Stimulated activated CD4-positive, alpha-beta T cell treated with anti-CD3 and anti-CD28 coated beads, TNF-alpha, amount 100 ng/mL, for 48 hours (primary cell): ENCODE data around the gene ZBTB40.

ENCODE experiments used
- DNase-seq, 3 donors: peaks; one replicate each; pipeline ENCODE4 v3.0.0-alpha.2; 2020; ENCODE audit warnings: low read depth in 3 of 3

ZBTB40 gene

DNA sequence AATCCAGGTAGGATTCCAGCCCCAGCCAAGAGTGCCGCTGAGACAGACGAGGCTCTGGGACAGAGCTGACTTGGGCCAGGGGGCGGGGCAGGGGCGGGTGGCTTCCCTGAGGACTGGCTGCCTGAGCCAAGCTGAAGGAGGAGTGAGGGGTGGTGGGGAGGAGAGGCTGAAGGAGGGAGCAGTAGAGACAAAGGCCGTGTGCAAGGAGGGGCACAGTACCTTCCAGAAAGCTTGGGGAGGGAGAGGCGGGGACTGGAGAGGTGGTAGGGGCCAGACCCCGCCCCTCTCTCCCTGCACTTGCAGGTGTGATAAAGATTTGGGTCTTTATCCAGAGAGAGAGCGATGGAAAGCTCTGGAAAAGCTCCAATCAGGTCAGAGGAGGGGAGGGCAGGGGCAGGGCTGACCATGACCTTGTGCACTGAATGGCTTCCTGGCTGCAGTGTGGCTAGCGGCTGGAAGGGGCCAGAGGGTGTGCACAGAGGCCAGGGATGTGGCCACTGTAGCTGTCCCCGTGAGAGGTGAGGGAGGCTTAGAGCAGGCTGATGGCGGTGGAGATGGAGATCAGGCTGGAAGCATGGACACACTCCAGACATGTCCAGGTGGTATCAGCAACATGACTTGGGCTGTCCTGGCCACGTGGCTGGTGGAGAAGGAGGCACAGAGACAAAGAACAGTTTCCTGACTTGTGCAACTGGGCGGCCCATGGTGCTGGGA is 104.9 kb downstream of the ZBTB40 start:
- DNase-seq: no peak

DNA sequence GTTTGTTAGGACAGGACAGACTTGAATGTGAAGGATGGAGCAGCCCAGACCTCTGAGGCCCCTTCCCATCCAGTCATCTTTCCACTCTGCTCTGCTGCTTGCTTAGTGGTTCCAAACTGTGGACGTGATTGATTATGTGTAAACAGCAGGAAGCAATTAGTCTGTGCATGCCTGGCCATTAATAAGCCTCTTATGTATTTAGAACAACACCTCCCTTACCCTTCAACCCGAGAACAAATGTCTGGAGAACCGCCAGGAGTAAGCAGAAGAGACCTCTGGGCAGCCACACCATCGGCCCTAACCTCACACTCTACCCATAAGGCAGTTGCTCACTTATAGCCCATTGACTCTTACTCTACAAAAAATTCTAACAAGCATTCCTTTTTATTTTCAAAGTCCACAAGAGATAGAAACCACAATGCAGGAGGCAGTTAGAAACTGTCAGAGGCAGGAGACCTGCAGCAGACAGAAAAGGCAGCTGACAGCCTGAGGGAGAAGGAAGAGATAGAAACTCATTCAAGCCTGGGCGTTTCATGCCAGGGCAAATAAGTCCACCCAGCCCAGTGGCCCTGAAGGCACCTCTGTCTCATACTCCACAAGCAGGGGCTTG is 105.8 kb downstream of the ZBTB40 start:
- DNase-seq: no peak

- DNase-seq: no peak
These were observed 111.2 kb downstream of the ZBTB40 start, which contains the start of gene EPHA8 for GRCh38 chr1:22562584-22563583. EPHA8 (plus strand) TSS chr1:22563489; CDS start chr1:22563636, 147 bp downstream.

DNA sequence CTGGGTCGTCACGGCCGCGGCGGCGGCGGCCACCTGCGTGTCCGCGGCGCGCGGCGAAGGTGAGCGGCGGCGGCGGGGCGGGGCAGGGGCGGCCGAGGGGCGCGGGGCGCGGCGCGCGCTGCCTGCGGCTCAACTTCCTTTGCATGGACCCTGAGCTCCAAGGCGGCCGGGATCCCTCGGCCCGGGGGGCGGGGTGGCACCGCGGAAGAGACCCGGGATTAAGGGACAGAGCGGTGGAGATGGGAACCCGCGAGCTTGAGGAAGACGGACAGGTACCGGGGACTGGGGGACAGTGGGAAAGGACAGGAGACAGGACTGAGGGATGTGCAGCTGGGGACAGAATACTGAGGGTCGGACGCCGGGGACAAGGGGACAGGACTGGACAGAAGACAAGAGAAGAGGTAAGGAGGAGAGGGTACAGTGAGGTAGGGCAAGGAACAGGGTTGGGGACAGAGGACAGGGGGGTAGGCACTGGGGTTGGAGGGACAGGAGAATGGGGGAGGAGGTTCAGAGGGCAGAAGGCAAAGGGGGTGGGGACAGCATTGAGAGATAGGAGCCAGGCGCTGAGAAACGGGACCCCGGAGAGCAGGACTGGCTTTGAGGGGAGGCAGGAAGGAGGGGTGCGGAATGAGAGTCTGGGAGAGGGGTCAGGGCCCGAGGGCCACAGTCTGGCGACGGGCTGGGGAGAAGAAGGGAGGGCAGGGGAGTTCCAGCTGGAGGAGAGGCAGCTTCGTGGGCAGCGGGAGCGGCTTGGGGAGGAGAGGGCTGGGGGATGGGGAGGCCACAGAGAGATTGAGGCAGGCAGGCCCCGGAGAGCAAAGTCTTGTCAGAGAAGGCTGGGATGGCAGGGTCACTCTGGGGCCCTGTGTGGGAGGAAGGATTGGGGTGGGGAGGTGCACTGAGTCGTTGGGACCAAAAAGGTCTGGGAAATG is 112.3 kb downstream of the ZBTB40 start:
- DNase-seq: no peak

DNA sequence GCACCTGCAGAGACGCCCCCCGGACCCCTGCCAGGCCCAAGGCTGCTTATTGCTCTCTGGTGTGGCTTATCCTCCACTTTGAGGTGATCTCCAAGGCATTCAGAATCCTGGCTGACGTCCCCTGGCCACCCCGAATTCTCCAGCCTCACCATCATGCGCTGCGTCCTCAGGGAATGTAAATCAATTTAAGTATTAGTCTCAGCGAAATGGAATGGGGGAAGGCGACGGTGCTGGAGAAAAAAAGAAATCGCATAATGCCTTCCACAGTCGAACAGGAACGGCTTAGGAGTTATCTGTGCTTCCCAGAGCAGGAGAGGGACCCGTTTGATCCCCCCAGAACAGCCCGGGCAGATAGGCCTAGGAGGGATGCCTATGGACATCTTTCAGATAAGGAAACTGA is 114.5 kb downstream of the ZBTB40 start:
- no peak for DNase-seq

DNA sequence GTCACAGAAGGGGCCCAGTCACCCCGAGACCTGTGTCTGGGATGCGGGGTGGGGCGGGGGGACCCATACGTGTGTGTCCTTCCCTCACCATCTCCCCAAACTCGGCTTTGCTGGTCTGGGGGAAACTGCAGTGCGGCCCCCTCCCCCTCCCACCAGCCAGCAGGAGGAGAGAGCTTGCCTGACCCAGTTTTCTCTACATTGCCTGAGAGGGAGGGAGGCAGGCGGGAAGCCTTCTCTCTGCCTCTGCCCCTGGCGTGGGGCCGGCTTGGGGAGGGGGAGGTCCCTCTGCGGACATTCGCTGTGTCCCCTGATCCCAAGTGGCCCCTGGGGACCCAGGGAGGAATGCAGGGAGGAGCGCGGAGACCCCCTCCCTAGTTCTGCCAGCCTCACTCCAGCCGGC is 115.5 kb downstream of the ZBTB40 start:
- DNase-seq: no peak

- DNase-seq: no peak
These were observed 116.3 kb downstream of the ZBTB40 start for GRCh38 chr1:22567994-22568393.

DNA sequence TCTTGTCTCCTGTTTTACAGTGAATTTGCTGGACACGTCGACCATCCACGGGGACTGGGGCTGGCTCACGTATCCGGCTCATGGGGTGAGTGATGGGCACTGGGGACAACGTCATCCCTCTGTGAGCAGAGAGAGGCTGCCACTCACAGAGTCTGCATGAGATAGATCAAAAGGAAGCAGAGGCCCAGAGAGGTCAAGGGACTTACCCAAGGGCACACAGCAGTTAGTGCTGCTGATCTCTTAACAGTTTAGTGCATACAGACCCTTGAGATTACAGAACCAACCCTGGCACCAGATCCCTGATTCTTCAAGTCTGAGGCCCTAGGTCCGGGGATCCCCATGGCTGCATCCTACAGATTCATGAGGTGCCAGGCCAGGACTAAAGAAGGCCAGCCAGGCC is 117.6 kb downstream of the ZBTB40 start:
- no peak for DNase-seq

DNA sequence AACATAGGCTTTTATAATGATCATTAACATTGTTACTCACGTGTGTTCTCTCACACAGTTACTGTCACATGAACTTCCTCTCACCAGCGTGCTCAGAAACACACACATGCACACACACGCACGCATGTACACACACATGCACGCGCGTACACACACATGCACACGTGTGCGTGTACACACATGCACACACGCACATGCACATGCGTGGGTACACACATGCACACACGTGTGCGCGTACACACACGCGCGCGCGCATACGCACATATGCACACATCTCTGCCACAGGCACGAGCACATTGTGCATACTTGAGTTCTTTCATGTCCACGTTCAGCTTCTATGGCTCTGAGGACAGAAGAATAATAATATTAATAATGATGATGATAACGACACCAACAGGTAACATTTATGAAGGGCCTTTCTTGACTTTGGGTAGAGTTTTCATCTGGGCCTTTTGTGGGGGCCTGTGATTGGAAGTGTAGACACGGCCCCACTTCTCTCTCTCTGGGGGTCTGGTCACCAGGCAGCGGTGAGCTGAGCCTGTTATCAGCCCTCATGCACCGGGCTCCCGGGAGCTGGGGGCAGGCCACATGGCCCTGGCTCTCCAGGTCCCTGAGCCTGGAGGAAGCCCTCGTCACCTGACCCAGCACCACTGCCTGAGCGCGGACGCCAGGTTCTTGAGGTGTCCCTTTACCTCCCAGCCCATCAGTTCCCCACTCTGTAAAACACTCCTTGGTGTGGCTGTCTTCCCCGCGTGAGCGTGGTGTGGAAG is 118.7 kb downstream of the ZBTB40 start:
- DNase-seq: no peak

DNA sequence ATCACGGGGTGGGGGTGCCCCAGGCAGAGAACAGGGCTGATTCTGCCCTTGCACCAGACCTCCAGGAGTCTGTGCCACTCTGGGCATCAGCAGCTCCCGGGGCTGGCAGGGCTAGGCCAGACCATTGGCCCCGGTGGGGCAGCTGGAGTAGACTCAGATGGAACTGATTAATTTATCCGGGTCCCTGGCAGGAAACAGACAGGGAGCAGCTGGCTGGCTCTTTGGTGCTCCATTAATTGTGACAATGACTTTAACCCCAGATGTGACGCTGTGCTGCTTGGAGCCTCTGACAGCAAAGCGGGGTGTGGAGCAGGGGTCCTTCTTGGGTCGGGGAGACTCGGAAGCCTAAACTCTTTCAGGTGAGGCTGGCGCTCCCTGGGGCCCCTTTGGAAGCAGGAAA is 121.2 kb downstream of the ZBTB40 start:
- DNase-seq: no peak

DNA sequence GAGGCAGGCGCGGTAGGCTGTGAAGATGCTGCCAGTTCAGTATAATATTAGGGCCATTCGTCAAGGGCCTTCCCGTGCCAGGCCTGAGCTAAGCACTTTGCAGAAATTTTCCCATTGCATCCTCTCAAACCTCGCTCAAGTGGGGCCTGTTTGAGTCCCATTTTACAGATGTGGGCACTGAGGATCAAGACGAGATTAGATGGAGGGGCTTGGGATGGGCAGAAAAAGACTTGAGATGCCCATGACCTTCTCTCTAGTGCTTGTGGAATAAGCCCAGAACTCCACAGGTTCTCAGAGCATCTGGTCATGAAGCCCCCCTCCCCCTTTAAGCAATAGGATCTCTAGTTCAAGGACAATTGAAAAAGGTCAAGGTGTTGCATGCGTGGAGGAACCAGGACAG is 121.6 kb downstream of the ZBTB40 start:
- no peak for DNase-seq

DNA sequence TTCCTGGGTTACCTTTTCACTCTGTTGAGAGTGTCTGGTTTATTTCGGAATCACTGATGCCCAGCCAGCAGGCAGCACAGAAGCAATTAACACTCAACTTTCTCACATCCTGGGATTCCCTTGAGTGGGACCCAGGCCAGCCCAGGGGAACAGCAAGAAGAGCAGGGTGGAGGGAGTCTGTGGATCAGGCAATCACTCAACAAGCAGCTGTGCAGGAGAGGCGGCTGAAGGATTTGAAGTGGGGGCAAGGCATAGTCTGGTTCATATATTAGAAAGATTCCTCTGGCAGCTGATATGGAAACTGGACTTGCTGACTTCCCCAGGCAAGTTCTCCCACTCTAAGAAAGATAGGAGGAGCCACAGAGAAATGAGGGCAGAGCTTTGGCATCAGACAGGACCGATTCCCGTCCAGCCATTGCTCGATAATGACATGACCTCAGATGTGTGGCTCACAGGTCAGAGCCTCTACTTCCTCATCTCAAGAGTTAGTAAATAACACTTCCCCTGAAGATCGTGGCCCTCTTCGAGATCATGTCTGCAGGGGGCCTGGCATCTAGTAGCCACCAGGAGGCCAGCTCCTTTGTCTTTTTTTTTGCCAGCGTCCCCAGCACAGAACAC is 124.0 kb downstream of the ZBTB40 start:
- no peak for DNase-seq

GRCh38 chr1:22576150-22576544 is 124.5 kb downstream of the ZBTB40 start:
- no peak for DNase-seq

DNA sequence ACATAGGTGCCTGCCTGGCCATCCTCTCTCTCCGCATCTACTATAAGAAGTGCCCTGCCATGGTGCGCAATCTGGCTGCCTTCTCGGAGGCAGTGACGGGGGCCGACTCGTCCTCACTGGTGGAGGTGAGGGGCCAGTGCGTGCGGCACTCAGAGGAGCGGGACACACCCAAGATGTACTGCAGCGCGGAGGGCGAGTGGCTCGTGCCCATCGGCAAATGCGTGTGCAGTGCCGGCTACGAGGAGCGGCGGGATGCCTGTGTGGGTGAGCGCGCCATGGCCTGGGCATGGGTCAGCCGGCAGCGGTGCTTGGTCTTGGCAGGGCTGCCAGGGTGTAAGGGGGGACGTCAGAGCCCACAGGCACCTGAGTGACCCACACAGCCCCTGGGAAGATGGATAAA is 125.0 kb downstream of the ZBTB40 start:
- DNase-seq: no peak

DNA sequence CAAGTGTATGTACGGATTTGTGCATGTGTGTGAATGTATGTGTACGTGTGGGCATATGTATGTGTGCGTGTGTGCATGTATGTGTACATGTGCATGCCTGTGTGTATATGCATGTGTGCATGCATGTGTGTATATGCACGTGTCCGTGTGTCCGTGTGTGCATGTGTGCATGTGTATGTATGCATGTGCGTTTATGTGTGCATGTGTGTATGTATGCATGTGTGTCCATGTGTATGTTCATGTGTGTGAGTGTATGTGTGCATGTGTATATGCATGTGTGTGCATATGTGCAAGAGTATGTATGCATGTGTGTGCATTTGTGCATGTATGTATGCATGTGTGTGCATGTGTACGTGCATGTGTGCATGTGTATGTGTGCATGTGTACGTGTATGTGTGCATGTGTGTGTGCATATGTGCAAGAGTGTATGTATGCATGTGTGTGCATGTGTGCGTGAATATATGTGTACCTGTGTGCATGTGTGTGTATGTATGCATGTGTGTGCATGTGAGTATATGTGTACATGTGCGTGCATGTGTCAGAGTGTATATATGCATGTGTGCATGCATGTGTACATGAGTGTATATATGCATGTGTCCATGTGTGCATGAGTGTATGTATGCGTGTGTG is 127.2 kb downstream of the ZBTB40 start:
- no peak for DNase-seq

DNA sequence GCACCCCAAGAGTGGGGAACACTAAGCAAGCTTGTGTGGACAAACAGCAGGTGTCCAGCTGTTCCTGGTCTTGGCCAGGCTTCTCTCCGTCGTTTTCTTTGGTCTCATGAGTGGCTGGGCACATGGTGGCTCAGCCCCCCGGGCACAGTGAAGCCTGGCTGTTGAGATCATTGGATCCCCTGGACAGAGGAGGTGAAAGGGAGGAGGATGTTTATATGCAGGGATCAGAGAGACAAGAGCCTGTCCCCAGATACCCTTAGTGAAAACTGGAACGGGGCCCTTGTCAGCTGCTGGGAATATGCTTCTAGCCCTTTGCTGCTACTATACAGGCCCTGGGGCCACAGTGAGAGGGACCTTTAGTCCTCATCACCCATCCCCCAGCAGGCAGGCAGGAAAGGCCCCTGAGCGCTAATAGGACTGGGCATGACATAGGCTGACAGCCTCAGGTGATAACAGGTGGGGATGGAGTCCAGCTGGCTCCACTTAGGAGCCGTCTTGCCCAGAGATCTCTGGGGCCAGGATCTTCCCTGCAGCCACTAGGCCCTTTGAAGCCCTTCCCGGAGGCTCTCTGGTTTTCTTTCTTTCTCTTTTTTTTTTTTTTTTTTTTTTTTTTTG is 128.0 kb downstream of the ZBTB40 start:
- DNase-seq: no peak
